ENCODE data around the gene SH3PXD2A.

DNA sequence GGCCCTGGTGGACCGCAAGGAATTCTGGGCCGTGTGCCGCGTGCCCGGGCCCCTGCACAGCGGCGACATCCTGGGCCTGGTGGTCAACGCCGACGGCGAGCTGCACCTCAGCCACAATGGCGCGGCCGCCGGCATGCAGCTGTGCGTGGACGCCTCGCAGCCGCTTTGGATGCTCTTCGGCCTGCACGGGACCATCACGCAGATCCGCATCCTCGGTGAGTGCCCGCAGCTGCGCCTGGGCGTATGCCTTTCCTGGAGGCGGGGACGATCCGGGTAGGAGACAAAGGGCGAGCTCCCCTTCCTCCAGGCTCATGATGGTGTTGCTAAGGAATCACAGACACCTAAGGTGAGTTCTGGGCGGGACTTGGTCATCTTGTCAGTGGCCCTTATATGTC lies 270.4 kb downstream of the SH3PXD2A start:
- TF ChIP-seq, protein P1, sequence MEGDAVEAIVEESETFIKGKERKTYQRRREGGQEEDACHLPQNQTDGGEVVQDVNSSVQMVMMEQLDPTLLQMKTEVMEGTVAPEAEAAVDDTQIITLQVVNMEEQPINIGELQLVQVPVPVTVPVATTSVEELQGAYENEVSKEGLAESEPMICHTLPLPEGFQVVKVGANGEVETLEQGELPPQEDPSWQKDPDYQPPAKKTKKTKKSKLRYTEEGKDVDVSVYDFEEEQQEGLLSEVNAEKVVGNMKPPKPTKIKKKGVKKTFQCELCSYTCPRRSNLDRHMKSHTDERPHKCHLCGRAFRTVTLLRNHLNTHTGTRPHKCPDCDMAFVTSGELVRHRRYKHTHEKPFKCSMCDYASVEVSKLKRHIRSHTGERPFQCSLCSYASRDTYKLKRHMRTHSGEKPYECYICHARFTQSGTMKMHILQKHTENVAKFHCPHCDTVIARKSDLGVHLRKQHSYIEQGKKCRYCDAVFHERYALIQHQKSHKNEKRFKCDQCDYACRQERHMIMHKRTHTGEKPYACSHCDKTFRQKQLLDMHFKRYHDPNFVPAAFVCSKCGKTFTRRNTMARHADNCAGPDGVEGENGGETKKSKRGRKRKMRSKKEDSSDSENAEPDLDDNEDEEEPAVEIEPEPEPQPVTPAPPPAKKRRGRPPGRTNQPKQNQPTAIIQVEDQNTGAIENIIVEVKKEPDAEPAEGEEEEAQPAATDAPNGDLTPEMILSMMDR (IDR thresholded peaks at IDR 0.05): no peak
- no peak for TF ChIP-seq EP300 (IDR thresholded peaks at IDR 0.05)
- no peak for TF ChIP-seq POLR2A (IDR thresholded peaks at IDR 0.05)
